Uterus (tissue), 2 donors: ENCODE measurements around the gene SERPINA1.

Experiments
- POLR2A ChIP-seq, 2 donors: fragments of 450-650 bp; IDR thresholded peaks; one replicate each; pipeline ENCODE4 v1.6.1; 2016; ENCODE audit warnings: antibody characterized with exemption in 2 of 2, mild to moderate bottlenecking in 1 of 2, moderate library complexity in 1 of 2
- TF ChIP-seq, protein P1 (sequence below), 4 experiments: fragments of 200-600 bp in 2 of 4; fragments of 450-650 bp in 2 of 4; sonication (generic) in 2 of 4; IDR thresholded peaks; one replicate each; pipeline ENCODE4 v1.5.1; 2016 to 2019; ENCODE audit warnings: antibody characterized with exemption in 4 of 4, mild to moderate bottlenecking in 2 of 4, moderate library complexity in 1 of 4

GRCh38 chr14:94390372-94391086, 2.1 kb upstream of the SERPINA1 start:
- no peak for TF ChIP-seq POLR2A (IDR thresholded peaks at IDR 0.05)
- TF ChIP-seq, protein P1, sequence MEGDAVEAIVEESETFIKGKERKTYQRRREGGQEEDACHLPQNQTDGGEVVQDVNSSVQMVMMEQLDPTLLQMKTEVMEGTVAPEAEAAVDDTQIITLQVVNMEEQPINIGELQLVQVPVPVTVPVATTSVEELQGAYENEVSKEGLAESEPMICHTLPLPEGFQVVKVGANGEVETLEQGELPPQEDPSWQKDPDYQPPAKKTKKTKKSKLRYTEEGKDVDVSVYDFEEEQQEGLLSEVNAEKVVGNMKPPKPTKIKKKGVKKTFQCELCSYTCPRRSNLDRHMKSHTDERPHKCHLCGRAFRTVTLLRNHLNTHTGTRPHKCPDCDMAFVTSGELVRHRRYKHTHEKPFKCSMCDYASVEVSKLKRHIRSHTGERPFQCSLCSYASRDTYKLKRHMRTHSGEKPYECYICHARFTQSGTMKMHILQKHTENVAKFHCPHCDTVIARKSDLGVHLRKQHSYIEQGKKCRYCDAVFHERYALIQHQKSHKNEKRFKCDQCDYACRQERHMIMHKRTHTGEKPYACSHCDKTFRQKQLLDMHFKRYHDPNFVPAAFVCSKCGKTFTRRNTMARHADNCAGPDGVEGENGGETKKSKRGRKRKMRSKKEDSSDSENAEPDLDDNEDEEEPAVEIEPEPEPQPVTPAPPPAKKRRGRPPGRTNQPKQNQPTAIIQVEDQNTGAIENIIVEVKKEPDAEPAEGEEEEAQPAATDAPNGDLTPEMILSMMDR (IDR thresholded peaks at IDR 0.05), result no peak
